ENCODE data around the gene GALNT9.
"Not testable (repeated sequence)": the region's sequence is repeated elsewhere in the genome, so short reads cannot be mapped to it uniquely, and the experiment has no call there.

Gene GALNT9

GRCh38 chr12:132196873-132197390 is 132.5 kb downstream of the GALNT9 start:
- no peak for DNase-seq (ENCODE audit: low read depth, low spot score)

DNA sequence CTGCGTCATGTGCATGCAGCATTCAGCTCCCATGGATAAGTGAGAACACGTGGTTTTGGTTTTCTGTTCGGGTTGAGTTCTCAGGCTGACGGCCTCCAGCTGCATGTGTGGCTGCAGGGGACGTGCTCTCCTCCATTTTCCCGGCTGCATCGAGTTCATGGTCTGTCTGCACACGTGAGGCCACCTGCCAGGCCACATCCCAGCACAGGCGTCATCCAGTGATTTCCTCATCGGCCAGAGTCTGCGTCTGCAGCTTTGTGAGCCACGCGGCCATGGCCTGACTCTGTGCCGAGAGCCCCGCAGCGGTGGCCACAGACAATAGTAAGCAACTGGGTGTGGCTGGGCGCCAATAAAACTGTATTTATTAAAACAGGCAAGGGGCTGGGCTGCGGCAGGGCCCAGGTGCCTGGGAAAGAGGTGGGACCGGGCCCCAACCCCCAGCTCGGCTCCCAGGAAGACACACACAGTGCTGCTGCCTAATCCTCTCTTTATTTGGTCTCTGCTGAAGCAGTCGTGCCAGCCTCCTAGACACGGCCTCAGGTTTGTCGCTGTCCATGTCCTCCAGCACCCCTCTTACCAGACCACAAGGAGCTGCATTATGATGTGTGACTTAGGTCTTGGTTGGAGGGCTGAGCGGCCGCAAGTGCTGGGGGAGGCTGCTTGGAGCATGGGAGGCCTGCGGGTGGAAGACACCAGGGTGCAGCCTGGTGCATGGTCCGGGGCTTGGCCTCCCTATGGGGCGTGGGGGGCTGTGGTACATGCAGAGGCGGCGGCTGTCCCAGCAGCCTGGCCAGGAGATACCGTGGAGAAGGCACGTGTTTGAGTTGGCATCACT is 133.1 kb downstream of the GALNT9 start:
- DNase-seq (ENCODE audit: low read depth, low spot score), result no peak

DNA sequence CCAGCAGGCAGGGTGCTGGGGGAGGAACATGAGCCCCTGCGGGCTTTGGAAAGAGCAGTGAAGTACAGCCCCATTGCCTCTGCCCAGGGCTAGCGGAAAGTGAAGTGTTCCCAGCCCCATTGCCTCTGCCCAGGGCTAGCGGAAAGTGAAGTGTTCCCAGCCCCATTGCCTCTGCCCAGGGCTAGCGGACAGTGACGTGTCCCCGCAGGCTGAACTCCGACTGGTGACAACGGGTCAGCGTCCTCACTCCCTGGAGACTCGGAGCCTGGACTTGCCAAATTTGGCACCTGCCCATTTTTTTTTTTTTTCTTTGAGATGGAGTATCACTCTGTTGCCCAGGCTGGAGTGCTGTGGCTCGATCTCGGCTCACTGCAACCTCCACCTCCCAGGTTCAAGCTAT is 134.1 kb downstream of the GALNT9 start:
- DNase-seq (ENCODE audit: low read depth, low spot score), result not testable (repeated sequence)

DNA sequence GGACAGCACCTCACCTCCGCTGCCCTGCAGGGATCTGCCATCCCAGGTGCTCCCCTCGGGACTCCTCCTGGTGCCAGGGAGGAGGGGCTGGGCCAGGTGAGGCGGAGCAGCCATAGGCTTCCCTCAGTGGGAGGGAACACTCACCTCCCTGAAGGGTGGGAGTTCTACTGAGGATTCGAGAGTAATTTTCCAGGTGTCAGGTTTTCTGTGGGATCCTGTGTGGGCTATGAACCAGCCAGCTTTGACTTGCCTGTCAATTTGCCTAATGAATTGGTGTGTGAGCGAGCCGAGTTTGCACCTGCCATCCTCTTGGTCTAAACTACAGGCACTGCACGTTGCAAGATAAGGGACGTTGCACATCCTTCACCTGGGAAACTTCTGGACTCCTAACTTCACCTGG is 134.8 kb downstream of the GALNT9 start:
- no peak for DNase-seq (ENCODE audit: low read depth, low spot score)

GRCh38 chr12:132194056-132194455 is 135.3 kb downstream of the GALNT9 start:
- no peak for DNase-seq (ENCODE audit: low read depth, low spot score)

GRCh38 chr12:132191715-132192553 is 137.5 kb downstream of the GALNT9 start:
- DNase-seq (ENCODE audit: low read depth, low spot score), result no peak

DNA sequence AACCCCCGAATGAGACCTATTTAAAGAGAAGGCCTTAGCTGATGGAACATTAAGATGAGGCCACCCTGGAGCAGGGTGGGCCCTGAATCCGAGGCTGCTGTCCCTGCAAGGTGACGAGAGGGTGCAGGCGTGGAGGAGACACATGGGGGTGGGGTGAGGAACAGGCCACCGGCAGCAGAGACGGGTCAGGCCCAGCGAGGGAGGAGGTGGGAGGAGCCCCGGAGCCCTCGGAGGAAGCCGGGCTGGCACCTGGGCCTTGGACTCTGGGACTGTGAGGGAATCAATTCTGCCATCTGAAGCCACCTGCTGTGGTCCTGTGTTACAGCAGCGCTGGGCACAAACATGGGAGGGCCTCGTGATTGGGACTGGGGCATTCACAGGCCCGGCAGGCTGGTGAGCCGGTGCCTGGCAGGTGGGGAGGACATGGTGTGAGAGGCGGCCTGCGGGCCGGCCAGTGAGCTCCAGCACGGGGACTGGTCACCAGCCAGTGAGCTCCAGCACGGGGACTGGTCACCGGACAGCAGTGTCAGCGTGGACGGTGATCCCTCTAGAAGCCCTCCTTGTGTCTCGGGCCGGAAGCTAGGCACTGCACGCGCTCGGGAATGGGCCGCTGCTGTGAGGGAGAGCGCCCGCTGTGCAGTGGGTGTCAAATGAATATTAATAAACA is 138.4 kb downstream of the GALNT9 start:
- no peak for DNase-seq (ENCODE audit: low read depth, low spot score)

DNA sequence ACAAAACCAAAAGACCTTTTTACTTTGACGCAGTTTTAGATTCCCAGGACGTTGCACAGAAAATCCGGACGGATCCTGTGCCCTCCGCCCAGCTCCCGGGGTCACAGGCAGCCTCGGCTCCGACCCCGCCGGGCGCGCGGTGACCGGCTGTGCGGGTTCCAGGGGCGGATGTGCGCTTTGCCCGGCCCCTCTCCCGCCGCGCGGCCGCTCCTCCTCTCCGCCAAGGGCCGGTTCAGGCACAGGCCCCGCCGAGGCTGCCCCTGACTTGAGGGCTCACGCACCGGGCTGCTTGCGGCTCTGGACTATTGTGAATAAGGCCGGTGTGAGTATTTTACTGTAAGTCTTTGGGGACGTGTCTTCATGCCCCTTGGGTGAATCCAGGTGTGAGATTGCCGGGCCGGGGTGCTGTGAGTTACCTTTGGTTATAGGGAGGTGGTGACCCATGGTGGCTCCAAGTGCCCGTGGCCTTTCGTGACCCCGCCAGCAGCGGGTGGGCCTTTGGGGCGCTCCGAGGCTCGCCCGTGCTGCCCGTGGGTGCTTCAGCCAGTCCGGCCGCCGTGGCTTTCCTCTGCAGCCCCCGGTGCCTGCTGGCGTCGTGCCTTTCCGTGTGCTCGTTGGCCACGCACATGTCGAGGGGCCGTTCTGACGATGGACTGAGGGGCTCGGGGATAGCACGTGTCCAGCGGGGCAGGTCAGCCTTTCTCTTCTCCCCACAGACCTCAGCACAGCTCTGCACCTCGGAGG is 139.2 kb downstream of the GALNT9 start:
- DNase-seq (ENCODE audit: low read depth, low spot score), result no peak

DNA sequence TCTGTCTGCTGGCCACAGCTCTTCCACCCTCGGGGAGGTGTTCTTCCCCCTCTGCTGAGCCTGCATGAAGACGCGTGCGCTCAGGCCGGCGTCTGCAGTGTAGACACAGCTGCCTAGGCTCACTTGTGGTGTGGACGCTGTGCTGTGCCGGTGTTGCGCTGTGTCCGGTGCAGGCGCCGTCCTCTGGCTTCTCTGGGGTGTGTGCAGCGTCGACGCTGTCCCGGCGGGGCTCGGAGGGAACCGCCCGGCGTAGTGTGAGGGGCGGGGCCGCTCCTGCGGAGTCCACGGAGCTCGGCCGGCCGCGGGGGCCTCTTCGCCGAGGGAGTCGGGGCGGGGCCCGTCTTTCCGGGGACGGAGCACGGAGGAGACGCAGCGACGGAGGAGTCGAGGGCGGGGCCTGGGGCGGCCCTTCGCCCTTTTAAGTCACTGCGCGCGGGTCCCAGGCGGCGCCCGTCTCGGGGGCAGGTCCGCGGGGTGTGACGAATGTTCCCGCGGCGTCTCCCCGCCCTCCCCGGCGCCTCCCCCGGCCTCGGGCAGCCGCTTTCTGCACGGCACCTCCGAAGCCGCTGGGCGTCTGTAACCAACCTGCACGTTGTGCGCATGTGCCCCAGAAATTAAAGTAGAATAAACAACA is 139.9 kb downstream of the GALNT9 start:
- DNase-seq (ENCODE audit: low read depth, low spot score), result peak; percentile 86

- DNase-seq (ENCODE audit: low read depth, low spot score), result no peak
These were observed 140.5 kb downstream of the GALNT9 start for GRCh38 chr12:132188916-132189325.

- no peak for DNase-seq (ENCODE audit: low read depth, low spot score)
These were observed 140.9 kb downstream of the GALNT9 start for GRCh38 chr12:132188451-132188901.

GRCh38 chr12:132187646-132188450 is 141.5 kb downstream of the GALNT9 start:
- no peak for DNase-seq (ENCODE audit: low read depth, low spot score)

DNA sequence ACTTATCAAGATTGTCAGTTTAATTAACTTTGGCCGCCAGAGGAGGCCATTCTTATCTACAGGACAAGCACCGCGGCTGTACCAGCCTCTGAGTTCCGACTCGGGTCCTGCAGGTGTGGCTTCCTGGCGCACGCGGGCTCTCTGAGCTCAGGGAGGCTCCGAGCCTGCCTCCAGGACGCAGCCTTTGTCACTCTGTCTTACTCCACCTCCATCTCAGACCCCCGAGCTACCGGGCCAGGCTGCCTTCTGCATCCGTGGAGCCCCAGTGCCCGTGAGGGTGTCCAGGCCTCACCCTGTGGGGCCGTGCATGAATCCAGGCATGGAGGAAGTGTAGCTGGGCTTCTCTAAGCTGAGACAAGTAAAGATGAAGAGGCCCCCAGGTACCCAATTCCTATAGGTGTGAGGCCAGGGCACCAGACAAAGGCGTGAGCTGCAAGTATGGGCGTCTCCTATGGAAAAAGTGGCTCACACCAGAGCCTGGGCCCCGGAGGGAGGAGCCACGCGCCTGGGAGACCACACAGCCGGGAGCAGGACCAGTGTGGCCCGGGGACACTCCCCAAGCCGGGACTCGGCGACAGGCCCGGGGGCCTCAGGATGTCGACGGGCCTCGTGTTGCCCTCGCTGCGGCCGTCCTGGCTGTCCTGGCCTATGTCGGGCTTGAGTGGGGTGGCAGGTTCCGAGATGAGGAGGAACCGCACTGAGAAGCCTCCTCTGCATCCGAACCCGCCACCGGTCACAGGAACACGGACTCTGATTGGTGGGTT is 142.3 kb downstream of the GALNT9 start:
- no peak for DNase-seq (ENCODE audit: low read depth, low spot score)

GRCh38 chr12:132186208-132186856 is 143.1 kb downstream of the GALNT9 start:
- DNase-seq (ENCODE audit: low read depth, low spot score), result no peak

- no peak for DNase-seq (ENCODE audit: low read depth, low spot score)
These were observed 143.7 kb downstream of the GALNT9 start for GRCh38 chr12:132185705-132186104.

GRCh38 chr12:132182711-132183365 is 146.6 kb downstream of the GALNT9 start:
- DNase-seq (ENCODE audit: low read depth, low spot score), result no peak

DNA sequence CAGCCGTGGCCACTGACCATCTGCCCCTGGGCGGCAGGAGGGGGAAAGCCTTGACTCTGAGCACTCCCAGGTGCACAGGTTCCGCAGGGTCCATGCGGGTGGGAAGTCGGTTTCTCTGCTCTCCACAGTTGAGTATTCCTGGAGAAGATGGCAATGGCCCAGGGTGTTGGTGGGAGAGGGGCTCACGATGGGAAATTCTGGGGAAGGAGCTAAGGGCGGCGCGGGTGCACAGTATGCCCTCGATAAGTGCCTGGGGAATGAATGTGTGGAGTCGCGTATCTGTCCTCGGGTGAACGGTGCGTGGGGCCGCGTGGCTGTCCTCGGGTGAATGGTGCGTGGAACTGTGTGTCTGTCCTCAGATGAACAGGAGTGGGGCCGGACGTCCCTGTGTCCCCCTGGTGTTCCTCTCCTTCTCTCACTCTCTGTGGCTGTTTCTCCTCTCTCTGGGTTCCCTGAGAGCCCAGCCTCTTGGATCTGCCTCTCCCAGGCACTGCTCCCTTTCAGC is 147.1 kb downstream of the GALNT9 start:
- no peak for DNase-seq (ENCODE audit: low read depth, low spot score)
